HAP-1 (cell line): Measurements from ENCODE around the gene DNPH1.
A peak's percentile ranks its signal among the peaks of the same experiment; 100 is the strongest.

Source experiments
- DNase-seq, 2 experiments: peaks; one replicate each; pipeline ENCODE4 v3.0.0-alpha.2; 2016 to 2020; ENCODE audit warnings: low spot score in 2 of 2
- H3K27me3 ChIP-seq: fragments of 250-450 bp; sonication (Bioruptor Pico); 2 replicates; pipeline ENCODE4 v1.5.1; 2020; ENCODE audit warnings: low read depth, mild to moderate bottlenecking, moderate library complexity
- H3K36me3 ChIP-seq: fragments of 250-450 bp; sonication (Bioruptor Pico); replicated peaks from 2 replicates; pipeline ENCODE4 v1.5.1; 2020; ENCODE audit warnings: mild to moderate bottlenecking
- H3K4me1 ChIP-seq: fragments of 250-450 bp; sonication (Bioruptor Pico); 2 replicates; pipeline ENCODE4 v1.5.1; 2020; ENCODE audit warnings: mild to moderate bottlenecking
- H3K4me3 ChIP-seq: fragments of 250-450 bp; sonication (Bioruptor Pico); 2 replicates; pipeline ENCODE4 v1.5.1; 2020; ENCODE audit warnings: mild to moderate bottlenecking, moderate library complexity
- H3K9me3 ChIP-seq: fragments of 250-450 bp; sonication (Bioruptor Pico); 2 replicates; pipeline ENCODE4 v1.5.1; 2020; ENCODE audit warnings: mild to moderate bottlenecking, moderate library complexity
- in situ Hi-C: fragments of 300-500 bp; cut with MboI; formaldehyde crosslinking; loops from 3 replicates; pipeline ENCODE4 v1.14.3; 2020; ENCODE audit warnings: low sequenced_read_pairs, inconsistent platforms, mixed read lengths

Gene DNPH1

GRCh38 chr6:43243664-43244321, 14.5 kb upstream of the DNPH1 start:
- H3K4me3 ChIP-seq, result no peak overlapping the region
- H3K4me1 ChIP-seq, result peaks cover 12% of the 10 kb centered on the region
- DNase-seq, result no peak
- in situ Hi-C loops, result no loop called here
- no peaks in the 10 kb centered on the region for H3K9me3 ChIP-seq
- H3K27me3 ChIP-seq, result peaks cover 13% of the 10 kb centered on the region
- H3K36me3 ChIP-seq, result no peaks in the 10 kb centered on the region

GRCh38 chr6:43242908-43243663, 13.8 kb upstream of the DNPH1 start, which contains the start of gene TTBK1:
Gene TTBK1 (plus strand): TSS chr6:43243481. CDS start chr6:43246661, 3,180 bp downstream.
- peaks cover 15% of the 10 kb centered on the region for H3K27me3 ChIP-seq
- peak in 1 of 2 experiments; percentile 35 for DNase-seq
- H3K9me3 ChIP-seq, result no peaks in the 10 kb centered on the region
- H3K4me3 ChIP-seq, result no peak within 1 kb of the TSS
- H3K36me3 ChIP-seq, result no peaks in the 10 kb centered on the region
- peaks cover 12% of the 10 kb centered on the region for H3K4me1 ChIP-seq
- in situ Hi-C loops, result no loop called here

- in situ Hi-C loops, result no loop called here
- H3K4me3 ChIP-seq, result no peak overlapping the region
- DNase-seq, result no peak
- H3K36me3 ChIP-seq, result no peaks in the 10 kb centered on the region
- H3K4me1 ChIP-seq, result peaks cover under 1% of the 10 kb centered on the region; the same call in 1 of the 2 replicates
- peaks cover 20% of the 10 kb centered on the region for H3K27me3 ChIP-seq
- no peaks in the 10 kb centered on the region; the same call in 1 of the 2 replicates for H3K9me3 ChIP-seq
Measured at GRCh38 chr6:43241446-43241845, 12.2 kb upstream of the DNPH1 start.

DNA sequence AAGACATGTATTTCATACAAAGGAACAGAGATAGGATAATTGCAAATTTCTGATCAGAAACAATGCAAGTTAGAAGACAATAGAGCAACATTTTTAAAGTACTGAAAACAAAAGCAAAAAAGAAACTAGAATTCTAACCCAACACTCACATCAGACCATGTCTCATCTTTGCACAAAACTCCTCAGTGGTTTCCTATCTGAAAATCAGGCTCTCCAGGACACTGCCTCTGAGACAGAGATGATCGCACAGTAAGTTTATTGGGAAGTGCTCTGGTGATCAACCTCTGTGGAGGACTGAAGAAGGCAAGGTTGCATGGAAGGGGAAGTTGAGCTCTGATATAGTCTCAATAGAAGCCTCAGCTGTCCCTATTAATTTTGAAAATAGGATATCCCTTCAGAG, 11.7 kb upstream of the DNPH1 start:
- Histone ChIP-seq H3K36me3 (no peaks in the 10 kb centered on the region), H3K9me3 (no peaks in the 10 kb centered on the region; the same call in 1 of the 2 replicates), H3K4me3 (no peak overlapping the region), H3K27me3 (peaks cover 20% of the 10 kb centered on the region), H3K4me1 (no peaks in the 10 kb centered on the region)
- in situ Hi-C loops, result no loop called here
- DNase-seq, result no peak

GRCh38 chr6:43239054-43239453, 9.8 kb upstream of the DNPH1 start:
- in situ Hi-C loops, result no loop called here
- Histone ChIP-seq H3K27me3 (peaks cover 20% of the 10 kb centered on the region), H3K4me1 (no peaks in the 10 kb centered on the region), H3K36me3 (no peaks in the 10 kb centered on the region), H3K4me3 (no peak overlapping the region), H3K9me3 (no peaks in the 10 kb centered on the region; the same call in 1 of the 2 replicates)
- DNase-seq, result no peak

- Histone ChIP-seq H3K9me3 (no peaks in the 10 kb centered on the region; the same call in 1 of the 2 replicates), H3K27me3 (peaks cover 8% of the 10 kb centered on the region; the same call in 1 of the 2 replicates), H3K36me3 (no peaks in the 10 kb centered on the region), H3K4me3 (no peak overlapping the region), H3K4me1 (no peaks in the 10 kb centered on the region)
- DNase-seq, result no peak
- in situ Hi-C loops, result no loop called here
Measured at GRCh38 chr6:43235841-43236240, 6.6 kb upstream of the DNPH1 start.

DNA sequence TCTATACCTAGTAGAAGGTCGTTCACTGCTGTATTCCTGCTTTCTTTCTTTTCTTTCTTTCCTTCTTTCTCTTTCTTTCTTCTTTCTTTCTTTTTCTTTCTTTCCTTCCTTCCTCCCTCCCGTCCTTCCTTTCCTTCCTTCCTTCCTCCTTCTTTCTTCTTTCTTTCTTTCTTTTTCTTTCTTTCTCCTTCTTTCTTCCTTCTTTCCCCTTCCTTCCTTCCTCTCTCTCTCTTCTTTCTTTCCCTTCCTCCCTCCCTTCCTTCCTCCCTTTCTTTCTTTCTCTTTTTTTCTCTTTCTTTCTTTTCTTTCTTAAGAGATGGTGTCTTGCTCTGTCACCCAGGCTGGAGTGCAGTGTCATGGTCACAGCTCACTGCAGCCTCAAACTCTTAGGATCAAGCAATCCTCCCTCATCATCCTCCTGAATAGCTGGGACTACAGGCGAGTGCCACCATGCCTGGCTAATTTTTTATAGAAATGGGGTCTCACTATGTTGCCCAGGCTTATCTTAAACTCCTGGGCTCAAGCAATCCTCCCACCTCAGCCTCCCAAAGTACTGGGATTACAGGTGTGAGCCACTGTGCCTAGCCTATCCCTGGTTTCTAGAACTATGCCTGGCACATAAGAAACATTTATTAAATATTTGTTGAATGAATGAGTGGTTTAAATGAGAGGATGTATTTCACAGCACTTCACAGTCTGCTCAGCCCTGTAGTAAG, 2.6 kb upstream of the DNPH1 start:
- no peak overlapping the region for H3K4me3 ChIP-seq
- peaks cover 9% of the 10 kb centered on the region for H3K4me1 ChIP-seq
- in situ Hi-C loops, result no loop called here
- H3K36me3 ChIP-seq, result peaks cover 9% of the 10 kb centered on the region
- no peak for DNase-seq
- no peaks in the 10 kb centered on the region for H3K9me3 ChIP-seq
- no peaks in the 10 kb centered on the region for H3K27me3 ChIP-seq

DNA sequence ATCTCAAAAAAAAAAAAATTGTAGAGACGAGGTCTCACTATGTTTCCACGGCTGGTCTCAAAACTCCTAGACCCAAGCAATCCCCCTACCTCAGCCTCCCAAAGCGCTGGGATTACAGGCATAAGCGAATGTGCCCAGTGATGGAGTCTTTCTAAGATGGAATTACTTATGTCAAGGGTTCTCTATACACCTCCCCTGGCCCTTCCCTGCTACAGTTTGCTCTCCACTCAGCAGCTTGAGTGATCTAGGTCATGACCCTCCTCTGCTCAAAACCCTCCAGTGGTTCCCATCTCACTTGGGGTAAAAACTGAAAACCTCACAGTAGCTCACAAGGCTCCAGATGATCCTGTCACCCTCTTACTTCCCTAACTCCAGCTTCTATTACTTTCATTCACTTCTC, 1.8 kb upstream of the DNPH1 start:
- Histone ChIP-seq H3K4me1 (peaks cover 9% of the 10 kb centered on the region), H3K4me3 (no peak overlapping the region), H3K9me3 (no peaks in the 10 kb centered on the region), H3K27me3 (no peaks in the 10 kb centered on the region), H3K36me3 (peaks cover 17% of the 10 kb centered on the region)
- no peak for DNase-seq
- in situ Hi-C loops, result no loop called here

GRCh38 chr6:43229803-43230620, 731 bp upstream of the DNPH1 start:
- Histone ChIP-seq H3K4me1 (peaks cover 9% of the 10 kb centered on the region), H3K36me3 (peaks cover 21% of the 10 kb centered on the region), H3K27me3 (no peaks in the 10 kb centered on the region), H3K4me3 (no peak overlapping the region; the same call in 1 of the 2 replicates), H3K9me3 (no peaks in the 10 kb centered on the region)
- in situ Hi-C loops, result no loop called here
- no peak for DNase-seq

GRCh38 chr6:43226192-43226851, 3.0 kb downstream of the DNPH1 start:
- DNase-seq, result no peak
- H3K27me3 ChIP-seq, result no peaks in the 10 kb centered on the region
- no peaks in the 10 kb centered on the region for H3K9me3 ChIP-seq
- H3K4me3 ChIP-seq, result no peak overlapping the region
- peaks cover 9% of the 10 kb centered on the region for H3K4me1 ChIP-seq
- in situ Hi-C loops, result no loop called here
- peaks cover 37% of the 10 kb centered on the region for H3K36me3 ChIP-seq

- in situ Hi-C loops, result no loop called here
- no peaks in the 10 kb centered on the region for H3K27me3 ChIP-seq
- no peaks in the 10 kb centered on the region for H3K9me3 ChIP-seq
- DNase-seq, result no peak
- H3K4me3 ChIP-seq, result no peak overlapping the region
- peaks cover 37% of the 10 kb centered on the region for H3K36me3 ChIP-seq
- no peaks in the 10 kb centered on the region; the same call in 1 of the 2 replicates for H3K4me1 ChIP-seq
Measured at GRCh38 chr6:43223175-43223574, 6.1 kb downstream of the DNPH1 start.

GRCh38 chr6:43222418-43223059, 6.7 kb downstream of the DNPH1 start:
- H3K36me3 ChIP-seq, result peaks cover 34% of the 10 kb centered on the region
- H3K4me1 ChIP-seq, result peaks cover 3% of the 10 kb centered on the region; the same call in 1 of the 2 replicates
- H3K4me3 ChIP-seq, result no peak overlapping the region
- no peaks in the 10 kb centered on the region for H3K9me3 ChIP-seq
- no peak for DNase-seq
- in situ Hi-C loops, result no loop called here
- H3K27me3 ChIP-seq, result no peaks in the 10 kb centered on the region
